K562 (cell line): Measurements from ENCODE around the gene PTPN7. TPM values are rescaled to one million over a fixed set of nuclear protein-coding genes. Genes with fewer than 3 reads are reported as not detected.

ENCODE experiments used
- CXXC5 ChIP-seq: fragments of 250-450 bp; sonication (Bioruptor Pico); IDR thresholded peaks from 2 replicates; pipeline ENCODE4 v1.8.0; 2022; ENCODE audit warnings: inconsistent platforms, mild to moderate bottlenecking, moderate library complexity
- ERF ChIP-seq: fragments of 450-650 bp; formaldehyde crosslinking; IDR thresholded peaks from 2 replicates; pipeline ENCODE4 v1.4.0; 2020; ENCODE audit warnings: mild to moderate bottlenecking, mixed read lengths
- ETS1 ChIP-seq: conservative IDR thresholded peaks from 2 replicates; pipeline ENCODE4 v1.6.1; 2011; ENCODE audit warnings: low read depth, mild to moderate bottlenecking, low read length; ENCODE audit not compliant: control insufficient read depth
- ETV1 ChIP-seq: fragments of 450-650 bp; conservative IDR thresholded peaks from 2 replicates; pipeline ENCODE4 v1.6.1; 2016; ENCODE audit warnings: missing genetic modification characterization, control low read depth, low read depth, missing compliant biosample characterization
- GATA2 ChIP-seq: sonication (generic); formaldehyde crosslinking; IDR thresholded peaks from 2 replicates; pipeline ENCODE4 v1.4.0; 2020; ENCODE audit warnings: mild to moderate bottlenecking, missing genetic modification reagents
- HNRNPLL ChIP-seq: fragments of 200-400 bp; formaldehyde crosslinking; IDR thresholded peaks from 2 replicates; pipeline ENCODE4 v1.6.1; 2017; ENCODE audit warnings: low read length, low read depth, mild to moderate bottlenecking; ENCODE audit not compliant: poor library complexity, severe bottlenecking
- MAZ ChIP-seq, 2 experiments: fragments of 450-650 bp in 1 of 2; sonication (generic) in 1 of 2; formaldehyde crosslinking; IDR thresholded peaks in 1 of 2; conservative IDR thresholded peaks in 1 of 2; 2 replicates each; pipeline versions ENCODE4 v1.4.0 to v1.5.0; 2020; ENCODE audit warnings: mild to moderate bottlenecking in 1 of 2, missing genetic modification reagents in 1 of 2
- MTA3 ChIP-seq: fragments of 450-650 bp; formaldehyde crosslinking; IDR thresholded peaks from 2 replicates; pipeline ENCODE4 v1.6.1; 2017; ENCODE audit warnings: mild to moderate bottlenecking, borderline replicate concordance
- MYBL2 ChIP-seq, 2 experiments: fragments of 450-650 bp in 1 of 2; sonication (generic) in 1 of 2; formaldehyde crosslinking in 1 of 2; IDR thresholded peaks; 2 replicates each; pipeline versions ENCODE4 v1.6.1 to v1.8.1; 2017 to 2022; ENCODE audit warnings: borderline replicate concordance in 1 of 2, inconsistent platforms in 1 of 2, low read depth in 1 of 2, mild to moderate bottlenecking in 1 of 2, missing genetic modification reagents in 1 of 2, moderate library complexity in 1 of 2
- PCBP1 ChIP-seq: fragments of 200-400 bp; formaldehyde crosslinking; IDR thresholded peaks from 2 replicates; pipeline ENCODE4 v1.6.1; 2018; ENCODE audit warnings: mild to moderate bottlenecking, low read depth, low read length; ENCODE audit not compliant: poor library complexity, severe bottlenecking
- RCOR1 ChIP-seq, 2 experiments: IDR thresholded peaks; 2 replicates each; pipeline ENCODE4 v1.6.1; 2012; ENCODE audit warnings: low read depth in 2 of 2, low read length in 2 of 2, borderline replicate concordance in 1 of 2, improper control_type of control experiment in 1 of 2
- VEZF1 ChIP-seq: fragments of 200-800 bp; sonication (Bioruptor generic); IDR thresholded peaks from 2 replicates; pipeline ENCODE4 v1.6.1; 2017; ENCODE audit warnings: missing genetic modification characterization, missing compliant biosample characterization
- ZBED1 ChIP-seq: IDR thresholded peaks from 2 replicates; pipeline ENCODE4 v1.6.1; 2014
- ZNF121 ChIP-seq: sonication (generic); formaldehyde crosslinking; conservative IDR thresholded peaks from 2 replicates; pipeline ENCODE4 v1.8.0; 2022; ENCODE audit warnings: missing genetic modification reagents
- polyA plus RNA-seq, 8 experiments: library from polyadenylated mRNA; depleted of rRNA in 4 of 8; stranded (reverse) in 5 of 8; unstranded in 3 of 8; fragments of >200 nt; fragmentation: Nextera tagmentation in 2 of 8; fragmentation: Illumina TruSeq in 1 of 8; extraction: Ambion mirVana in 2 of 8; extraction: Trizol in 1 of 8; gene quantifications; 2 replicates each; pipeline versions ENCODE4 v1.2.1 to v1.2.3, GENCODE V29; 2011 to 2014; ENCODE audit warnings: inconsistent platforms in 1 of 8, missing spikeins in 1 of 8
- total RNA-seq, 7 experiments: library from RNA; depleted of rRNA in 6 of 7; stranded (reverse); fragments of >200 nt in 6 of 7; fragmentation: Illumina TruSeq in 2 of 7; extraction: Trizol in 2 of 7; gene quantifications; 2 replicates each; pipeline versions ENCODE4 v1.2.1 to v1.2.3, GENCODE V29; 2011 to 2021; ENCODE audit warnings: low replicate concordance in 1 of 7
- TF ChIP-seq, protein P1 (sequence below): fragments of 250-450 bp; sonication (Bioruptor Pico); IDR thresholded peaks from 2 replicates; pipeline ENCODE4 v1.4.0; 2020; ENCODE audit warnings: borderline replicate concordance
- TF ChIP-seq, protein P2 (sequence below): sonication (generic); formaldehyde crosslinking; IDR thresholded peaks from 2 replicates; pipeline ENCODE4 v1.8.1; 2023; ENCODE audit warnings: missing genetic modification reagents, mild to moderate bottlenecking, borderline replicate concordance

Gene PTPN7
- total and polyA plus RNA-seq, 9 of the 15 experiments (the other 6 are each of a cell fraction or from before 2014, with no cell fraction given): 18.7 to 144 (median 120) TPM

DNA sequence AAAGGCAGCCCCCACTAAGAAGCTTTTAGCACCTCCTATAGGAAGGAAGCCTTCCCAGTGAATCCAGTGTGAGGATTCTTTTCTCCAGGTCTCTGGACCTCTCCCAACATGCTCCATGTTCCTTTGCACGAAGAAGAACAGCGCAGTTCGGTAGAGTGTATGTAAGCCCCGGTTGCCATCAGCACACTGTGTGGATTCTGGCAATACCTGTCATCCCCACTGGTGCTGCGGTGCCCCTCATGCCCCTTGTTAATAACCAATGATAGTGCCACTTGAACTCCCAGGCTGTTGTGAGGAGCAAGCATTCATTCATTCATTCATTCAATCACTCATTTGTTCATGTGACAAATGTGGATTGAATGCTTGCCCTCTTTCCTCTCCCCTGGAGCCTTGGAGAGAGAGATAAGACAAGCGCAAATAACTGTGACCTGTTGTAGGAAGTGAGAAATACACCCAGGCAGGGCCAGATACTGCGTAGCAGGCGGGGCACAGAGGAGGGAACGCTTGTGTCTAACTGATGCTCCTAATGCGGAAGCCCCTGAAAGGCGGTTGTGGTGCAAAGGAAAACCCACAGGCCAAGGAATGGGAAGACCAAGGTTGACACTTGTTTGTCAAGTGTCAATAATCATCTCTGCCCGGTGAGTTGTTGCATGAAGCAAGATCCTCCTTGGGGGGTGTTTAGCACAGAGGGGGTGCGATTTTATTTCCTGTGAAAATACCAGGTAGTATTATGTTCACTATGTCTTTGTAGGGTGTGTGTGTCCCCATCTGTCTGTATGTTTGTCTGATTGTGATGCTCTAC, 43.0 kb upstream of the PTPN7 start (continued):
- TF ChIP-seq MTA3 (no peak), MAZ (CRISPR knock-in tag; conservative IDR thresholded peaks at IDR 0.05 in 1 of 2, IDR thresholded peaks at IDR 0.05 in 1 of 2) (0 out of 4 replicates have a peak, but pooled peaks of 1 of the 2 experiments have one; percentile 35), HNRNPLL (peak; percentile 82), ETV1 (tag) (peak; percentile 34; the same call in 1 of the 2 replicates), MYBL2 (IDR thresholded peaks at IDR 0.05; ENCODE audit: low read depth) (no peak), MYBL2 (CRISPR knock-in tag; IDR thresholded peaks at IDR 0.05; ENCODE audit: borderline replicate concordance) (no peak), ETS1 (no peak), RCOR1 (IDR thresholded peaks at IDR 0.05; ENCODE audit: borderline replicate concordance in 1 of 2, low read depth in 2 of 2, low read length in 2 of 2) (peak in 1 of 2 experiments; percentile 81; a peak in 2 of 4 replicates), ZBED1 (no peak), GATA2 (CRISPR knock-in tag) (peak; percentile 64; the same call in 1 of the 2 replicates), ERF (CRISPR knock-in tag) (0 out of 2 replicates have a peak, but pooled peaks have one; percentile 13), VEZF1 (peak; percentile 50; the same call in 1 of the 2 replicates), CXXC5 (CRISPR knock-in tag) (peak; percentile 63), ZNF121 (CRISPR knock-in tag) (no peak), PCBP1 (no peak)
- TF ChIP-seq, protein P1, sequence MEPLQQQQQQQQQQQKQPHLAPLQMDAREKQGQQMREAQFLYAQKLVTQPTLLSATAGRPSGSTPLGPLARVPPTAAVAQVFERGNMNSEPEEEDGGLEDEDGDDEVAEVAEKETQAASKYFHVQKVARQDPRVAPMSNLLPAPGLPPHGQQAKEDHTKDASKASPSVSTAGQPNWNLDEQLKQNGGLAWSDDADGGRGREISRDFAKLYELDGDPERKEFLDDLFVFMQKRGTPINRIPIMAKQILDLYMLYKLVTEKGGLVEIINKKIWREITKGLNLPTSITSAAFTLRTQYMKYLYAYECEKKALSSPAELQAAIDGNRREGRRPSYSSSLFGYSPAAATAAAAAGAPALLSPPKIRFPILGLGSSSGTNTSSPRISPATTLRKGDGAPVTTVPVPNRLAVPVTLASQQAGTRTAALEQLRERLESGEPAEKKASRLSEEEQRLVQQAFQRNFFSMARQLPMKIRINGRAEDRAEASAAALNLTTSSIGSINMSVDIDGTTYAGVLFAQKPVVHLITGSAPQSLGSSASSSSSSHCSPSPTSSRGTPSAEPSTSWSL: no peak
- TF ChIP-seq, protein P2, sequence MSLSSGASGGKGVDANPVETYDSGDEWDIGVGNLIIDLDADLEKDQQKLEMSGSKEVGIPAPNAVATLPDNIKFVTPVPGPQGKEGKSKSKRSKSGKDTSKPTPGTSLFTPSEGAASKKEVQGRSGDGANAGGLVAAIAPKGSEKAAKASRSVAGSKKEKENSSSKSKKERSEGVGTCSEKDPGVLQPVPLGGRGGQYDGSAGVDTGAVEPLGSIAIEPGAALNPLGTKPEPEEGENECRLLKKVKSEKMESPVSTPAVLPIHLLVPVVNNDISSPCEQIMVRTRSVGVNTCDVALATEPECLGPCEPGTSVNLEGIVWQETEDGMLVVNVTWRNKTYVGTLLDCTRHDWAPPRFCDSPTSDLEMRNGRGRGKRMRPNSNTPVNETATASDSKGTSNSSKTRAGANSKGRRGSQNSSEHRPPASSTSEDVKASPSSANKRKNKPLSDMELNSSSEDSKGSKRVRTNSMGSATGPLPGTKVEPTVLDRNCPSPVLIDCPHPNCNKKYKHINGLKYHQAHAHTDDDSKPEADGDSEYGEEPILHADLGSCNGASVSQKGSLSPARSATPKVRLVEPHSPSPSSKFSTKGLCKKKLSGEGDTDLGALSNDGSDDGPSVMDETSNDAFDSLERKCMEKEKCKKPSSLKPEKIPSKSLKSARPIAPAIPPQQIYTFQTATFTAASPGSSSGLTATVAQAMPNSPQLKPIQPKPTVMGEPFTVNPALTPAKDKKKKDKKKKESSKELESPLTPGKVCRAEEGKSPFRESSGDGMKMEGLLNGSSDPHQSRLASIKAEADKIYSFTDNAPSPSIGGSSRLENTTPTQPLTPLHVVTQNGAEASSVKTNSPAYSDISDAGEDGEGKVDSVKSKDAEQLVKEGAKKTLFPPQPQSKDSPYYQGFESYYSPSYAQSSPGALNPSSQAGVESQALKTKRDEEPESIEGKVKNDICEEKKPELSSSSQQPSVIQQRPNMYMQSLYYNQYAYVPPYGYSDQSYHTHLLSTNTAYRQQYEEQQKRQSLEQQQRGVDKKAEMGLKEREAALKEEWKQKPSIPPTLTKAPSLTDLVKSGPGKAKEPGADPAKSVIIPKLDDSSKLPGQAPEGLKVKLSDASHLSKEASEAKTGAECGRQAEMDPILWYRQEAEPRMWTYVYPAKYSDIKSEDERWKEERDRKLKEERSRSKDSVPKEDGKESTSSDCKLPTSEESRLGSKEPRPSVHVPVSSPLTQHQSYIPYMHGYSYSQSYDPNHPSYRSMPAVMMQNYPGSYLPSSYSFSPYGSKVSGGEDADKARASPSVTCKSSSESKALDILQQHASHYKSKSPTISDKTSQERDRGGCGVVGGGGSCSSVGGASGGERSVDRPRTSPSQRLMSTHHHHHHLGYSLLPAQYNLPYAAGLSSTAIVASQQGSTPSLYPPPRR (CRISPR knock-in tag): no peak
